ENCODE results near the gene DBP.

The DBP gene

DNA sequence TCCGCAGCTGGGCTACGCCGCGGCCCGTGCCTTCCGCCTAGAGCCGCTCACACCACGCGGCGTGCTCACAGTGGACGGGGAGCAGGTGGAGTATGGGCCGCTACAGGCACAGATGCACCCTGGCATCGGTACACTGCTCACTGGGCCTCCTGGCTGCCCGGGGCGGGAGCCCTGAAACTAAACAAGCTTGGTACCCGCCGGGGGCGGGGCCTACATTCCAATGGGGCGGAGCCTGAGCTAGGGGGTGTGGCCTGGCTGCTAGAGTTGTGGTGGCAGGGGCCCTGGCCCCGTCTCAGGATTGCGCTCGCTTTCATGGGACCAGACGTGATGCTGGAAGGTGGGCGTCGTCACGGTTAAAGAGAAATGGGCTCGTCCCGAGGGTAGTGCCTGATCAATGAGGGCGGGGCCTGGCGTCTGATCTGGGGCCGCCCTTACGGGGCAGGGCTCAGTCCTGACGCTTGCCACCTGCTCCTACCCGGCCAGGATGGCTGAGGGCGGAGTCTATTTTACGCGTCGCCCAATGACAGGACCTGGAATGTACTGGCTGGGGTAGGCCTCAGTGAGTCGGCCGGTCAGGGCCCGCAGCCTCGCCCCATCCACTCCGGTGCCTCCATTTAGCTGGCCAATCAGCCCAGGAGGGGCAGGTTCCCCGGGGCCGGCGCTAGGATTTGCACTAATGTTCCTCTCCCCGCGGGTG lies 7.4 kb downstream of the DBP start:
- DNase-seq (ENCODE audit: low read depth, low spot score), result no peak
- no peak overlapping the region for H3K4me3 ChIP-seq (ENCODE audit: low read depth, low read length)
- TF ChIP-seq CTCF (IDR thresholded peaks at IDR 0.05; ENCODE audit: low read depth, low read length), result no peak
- in situ Hi-C loops (cut with HindIII; ENCODE audit: low sequenced_read_pairs), result no loop called here

DNA sequence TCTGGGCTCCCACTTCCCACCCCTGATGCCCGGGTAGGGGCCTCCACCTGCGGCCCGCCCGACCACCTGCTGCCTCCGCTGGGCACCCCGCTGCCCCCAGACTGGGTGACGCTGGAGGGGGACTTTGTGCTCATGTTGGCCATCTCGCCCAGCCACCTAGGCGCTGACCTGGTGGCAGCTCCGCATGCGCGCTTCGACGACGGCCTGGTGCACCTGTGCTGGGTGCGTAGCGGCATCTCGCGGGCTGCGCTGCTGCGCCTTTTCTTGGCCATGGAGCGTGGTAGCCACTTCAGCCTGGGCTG lies 7.9 kb downstream of the DBP start:
- DNase-seq (ENCODE audit: low read depth, low spot score), result no peak
- no peak for TF ChIP-seq CTCF (IDR thresholded peaks at IDR 0.05; ENCODE audit: low read depth, low read length)
- in situ Hi-C loops (cut with HindIII; ENCODE audit: low sequenced_read_pairs), result no loop called here
- no peak overlapping the region for H3K4me3 ChIP-seq (ENCODE audit: low read depth, low read length)

GRCh38 chr19:48628486-48629296 lies 8.5 kb downstream of the DBP start:
- H3K4me3 ChIP-seq (ENCODE audit: low read depth, low read length), result no peak overlapping the region
- DNase-seq (ENCODE audit: low read depth, low spot score), result no peak
- no peak for TF ChIP-seq CTCF (IDR thresholded peaks at IDR 0.05; ENCODE audit: low read depth, low read length)
- in situ Hi-C loops (cut with HindIII; ENCODE audit: low sequenced_read_pairs), result no loop called here

- in situ Hi-C loops (cut with HindIII; ENCODE audit: low sequenced_read_pairs), result no loop called here
- TF ChIP-seq CTCF (IDR thresholded peaks at IDR 0.05; ENCODE audit: low read depth, low read length), result no peak
- no peak overlapping the region for H3K4me3 ChIP-seq (ENCODE audit: low read depth, low read length)
These were observed 9.3 kb downstream of the DBP start for GRCh38 chr19:48627865-48628314.

GRCh38 chr19:48627201-48627864 lies 9.8 kb downstream of the DBP start:
- no peak for DNase-seq (ENCODE audit: low read depth, low spot score)
- in situ Hi-C loops (cut with HindIII; ENCODE audit: low sequenced_read_pairs), result no loop called here
- no peak overlapping the region for H3K4me3 ChIP-seq (ENCODE audit: low read depth, low read length)
- no peak for TF ChIP-seq CTCF (IDR thresholded peaks at IDR 0.05; ENCODE audit: low read depth, low read length)

More at GRCh38 chr19:48627865-48628314, 9.3 kb downstream of the DBP start:
- DNase-seq (ENCODE audit: low read depth, low spot score), result no peak

GRCh38 chr19:48625891-48626327 lies 11.3 kb downstream of the DBP start:
- in situ Hi-C loops (cut with HindIII; ENCODE audit: low sequenced_read_pairs), result no loop called here
- TF ChIP-seq CTCF (IDR thresholded peaks at IDR 0.05; ENCODE audit: low read depth, low read length), result no peak
- no peak for DNase-seq (ENCODE audit: low read depth, low spot score)
- no peak overlapping the region for H3K4me3 ChIP-seq (ENCODE audit: low read depth, low read length)

Measured in astrocyte of the spinal cord (primary cell).